CD4-positive, alpha-beta T cell treated with Interleukin-17A for 1 hour (primary cell): Measurements from ENCODE around the gene TEX10.

Experiments used
- DNase-seq: peaks from one replicate; pipeline ENCODE4 v3.0.0-alpha.2; 2020

TEX10 gene

DNA sequence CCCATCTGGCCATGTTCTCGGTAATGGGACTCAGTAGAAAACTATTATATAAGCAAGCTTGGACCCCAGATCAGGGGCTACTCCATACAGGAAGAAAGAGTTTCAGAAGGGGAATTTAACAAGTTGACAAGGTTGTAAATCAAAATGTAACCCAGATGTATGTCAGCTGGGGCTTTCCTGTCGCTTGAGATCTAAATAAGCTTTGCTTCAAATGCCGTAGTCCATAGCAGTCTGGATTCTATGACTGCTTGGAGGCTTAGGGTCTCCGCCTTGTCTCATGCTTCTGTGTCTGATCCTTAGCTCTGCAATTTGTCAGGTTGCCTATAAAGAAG is 70.4 kb downstream of the TEX10 start:
- DNase-seq, result no peak

DNA sequence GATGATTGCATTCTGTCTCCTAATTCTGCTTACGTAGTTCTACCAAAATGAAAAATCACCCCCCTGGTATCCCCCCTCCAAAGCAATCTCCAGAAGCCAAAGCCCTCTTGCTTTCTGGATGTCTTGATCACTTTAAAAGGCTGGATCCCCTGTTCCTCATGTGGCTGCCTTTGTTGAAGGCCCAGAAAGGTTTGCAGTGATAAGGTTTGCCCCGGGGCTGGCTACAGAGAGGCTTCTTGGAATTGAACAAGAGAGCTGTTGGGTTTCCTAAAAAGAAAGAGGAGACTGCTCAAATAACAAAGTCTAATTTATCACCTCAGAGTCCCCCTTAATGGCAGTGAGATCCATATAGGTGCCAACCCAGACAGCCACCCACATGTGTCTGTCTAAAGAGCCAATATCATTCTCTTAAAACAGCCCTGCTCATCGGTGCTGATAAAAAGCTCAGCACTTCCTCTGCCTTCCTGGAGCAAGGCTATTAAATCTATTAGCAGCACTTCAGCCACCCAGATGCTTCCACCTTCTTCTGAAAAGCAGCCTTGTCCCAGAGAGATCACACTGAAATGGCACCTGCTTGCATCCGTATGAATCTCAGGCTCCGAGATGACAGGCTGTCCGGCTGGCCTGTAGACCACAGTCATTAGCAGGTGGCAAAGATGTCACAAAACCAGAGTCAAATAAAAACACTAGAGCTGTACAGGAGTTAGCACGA is 70.9 kb downstream of the TEX10 start:
- DNase-seq, result no peak

DNA sequence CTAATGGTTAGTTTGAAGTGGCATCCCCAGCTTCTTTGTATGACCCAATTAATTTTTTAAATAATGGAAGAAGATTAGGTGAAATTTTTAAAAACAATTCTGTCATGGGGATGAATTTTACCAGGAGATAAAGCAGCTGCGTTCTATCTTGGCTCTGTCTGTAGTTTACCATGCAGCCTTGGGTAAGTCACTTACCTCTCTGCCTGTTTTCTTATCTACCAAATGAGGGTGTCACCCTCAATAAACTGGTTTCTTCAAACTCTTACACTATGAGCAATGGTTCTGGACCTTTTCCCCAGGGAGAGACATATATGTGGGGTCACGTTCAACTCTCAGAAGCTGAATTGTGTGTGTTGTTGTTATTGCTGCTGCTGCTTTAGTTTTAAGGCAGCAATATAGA is 71.7 kb downstream of the TEX10 start:
- no peak for DNase-seq

DNA sequence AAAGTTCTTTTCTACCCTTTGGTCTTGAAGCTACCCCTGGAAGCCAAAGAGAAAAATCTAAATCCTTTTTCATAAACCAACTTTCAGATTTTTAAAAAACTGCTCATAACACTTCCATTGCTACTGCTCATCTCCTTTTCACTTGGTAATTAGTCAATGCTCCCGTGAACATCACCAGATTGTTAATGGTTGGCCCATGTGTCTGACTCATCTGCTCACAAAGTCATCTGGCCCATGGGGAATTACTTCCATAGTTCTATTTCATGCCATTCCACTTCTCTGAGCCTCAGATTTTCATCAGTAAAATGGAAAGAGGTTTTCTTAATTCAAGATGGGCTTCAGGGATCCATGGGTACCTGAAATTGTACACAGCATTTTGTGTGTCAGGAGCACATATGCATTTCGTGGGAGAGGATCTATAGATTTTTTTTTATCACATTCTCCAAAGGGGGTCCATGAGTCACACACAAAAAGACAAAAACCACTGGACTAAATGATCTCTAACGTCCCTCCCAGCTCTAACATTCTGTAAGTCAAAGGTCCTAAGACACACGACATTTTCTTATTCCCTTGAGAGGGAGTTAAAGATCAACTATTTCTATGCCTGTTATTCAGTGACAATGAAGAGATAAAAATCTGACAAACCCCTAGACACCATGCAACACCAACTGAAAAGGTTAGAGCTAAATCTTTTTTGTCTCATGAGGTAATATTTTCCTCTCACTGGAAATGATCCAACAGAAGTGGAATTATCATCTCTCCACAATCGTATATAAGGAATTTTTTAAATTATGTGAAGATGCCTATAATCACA is 75.4 kb downstream of the TEX10 start:
- DNase-seq, result no peak

DNA sequence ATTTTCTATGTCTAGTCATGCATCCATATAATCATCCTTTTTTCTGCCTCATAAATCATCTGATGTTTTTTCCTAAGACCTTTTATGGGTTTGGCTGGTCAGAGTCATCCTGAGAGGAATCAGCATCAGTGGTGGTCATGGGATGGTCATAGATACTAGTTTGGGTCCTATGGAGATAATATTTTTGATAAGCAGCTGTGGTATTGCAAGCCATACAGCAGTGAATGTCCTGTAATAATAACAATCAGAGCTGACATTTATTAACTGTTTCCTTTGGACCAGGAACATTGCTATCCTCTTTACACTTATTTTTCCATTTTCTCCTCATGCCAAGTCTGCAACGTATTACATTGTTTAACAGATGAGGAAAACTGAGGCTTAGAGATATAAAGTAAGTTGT is 83.1 kb downstream of the TEX10 start:
- DNase-seq, result no peak

DNA sequence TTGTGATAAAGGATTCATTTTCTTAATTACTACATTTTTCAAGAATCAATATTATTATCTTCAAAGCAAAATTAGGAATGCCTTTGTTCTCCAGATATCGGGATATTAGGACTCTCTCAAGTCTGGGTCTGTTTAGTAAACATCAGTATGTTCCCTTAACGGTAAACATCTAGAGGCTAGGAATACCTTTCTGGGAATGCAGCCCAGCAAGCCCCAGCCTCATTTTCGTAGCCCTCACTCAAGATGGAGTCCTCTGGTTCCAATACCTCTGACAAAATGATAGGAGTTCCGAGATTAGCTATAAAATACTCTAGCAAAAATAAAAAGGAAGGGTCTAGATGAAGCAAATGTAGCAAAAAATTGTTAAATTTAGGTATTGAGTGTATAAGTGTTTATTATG is 84.5 kb downstream of the TEX10 start:
- no peak for DNase-seq

DNA sequence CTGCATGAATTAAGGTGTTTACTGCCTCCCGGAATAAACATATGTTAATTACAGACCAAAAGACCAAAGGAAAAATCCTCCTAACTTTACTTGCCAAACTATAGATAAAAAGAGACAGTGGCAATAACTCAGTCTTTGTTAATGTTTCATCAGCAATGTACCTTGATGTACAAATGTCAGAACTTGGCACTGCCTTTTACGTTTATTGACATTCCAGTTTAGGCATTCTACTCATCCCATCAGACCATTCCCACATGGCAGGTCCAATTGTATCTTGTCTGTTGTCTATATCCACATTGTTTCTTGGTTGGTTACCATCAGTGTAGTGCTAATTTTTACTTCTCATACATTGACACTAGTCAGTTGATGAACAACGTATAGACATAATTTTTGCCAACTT is 85.5 kb downstream of the TEX10 start:
- DNase-seq, result no peak
